GM19043 (cell line): ENCODE data around the gene KCTD20.
"Not testable (repeated sequence)": the region's sequence is repeated elsewhere in the genome, so short reads cannot be mapped to it uniquely, and the experiment has no call there.

ENCODE experiments used
- ATAC-seq: cut with Tn5 transposase; IDR thresholded peaks from one replicate; pipeline ENCODE4 v1.9.1; 2021; ENCODE audit warnings: low read depth; ENCODE audit not compliant: unreplicated experiment

The KCTD20 gene

DNA sequence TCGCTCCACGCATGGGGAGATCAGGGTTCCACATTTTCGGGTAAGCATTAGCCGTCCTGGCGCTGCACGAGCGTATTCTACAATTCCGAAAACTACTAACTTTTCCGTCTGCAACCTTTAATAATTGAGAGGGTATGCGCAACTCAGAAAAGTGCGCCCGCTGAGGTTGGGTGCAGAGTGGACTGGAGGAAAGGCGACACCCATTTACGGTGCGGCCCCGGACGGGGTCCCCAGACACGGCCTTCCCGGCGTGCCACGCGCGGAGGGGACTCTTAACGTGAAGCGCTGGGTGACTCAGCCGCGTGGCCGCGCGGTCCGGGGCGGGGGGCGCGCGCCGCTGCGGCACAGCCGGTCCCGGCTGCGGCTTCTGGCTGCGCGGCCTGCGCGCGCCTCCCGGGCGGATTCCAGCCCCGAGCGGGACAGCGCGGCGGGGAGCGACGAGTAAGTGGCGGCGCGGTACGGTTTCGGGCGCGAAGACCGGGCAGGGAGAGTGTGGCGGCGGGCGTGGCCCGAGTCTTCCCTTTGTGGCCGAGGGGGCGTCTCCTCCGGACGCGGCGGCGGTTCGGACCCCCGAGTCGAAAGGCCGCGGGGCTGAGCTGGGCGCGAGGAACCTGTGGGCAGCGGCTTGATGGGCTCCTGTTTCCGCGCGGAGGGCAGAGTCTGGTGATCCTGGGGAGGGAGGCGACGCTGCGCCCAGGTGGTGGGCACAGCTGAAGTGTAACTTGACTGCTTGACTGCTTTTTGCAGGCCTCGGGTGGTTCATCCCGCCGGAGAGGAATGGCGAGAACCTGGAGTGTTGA lies at the start of gene KCTD20, which contains the start of gene PXT1:
Gene KCTD20 (plus strand): TSS at position 330 of the 800 bp plus-strand sequence. CDS start 27,098 bp downstream, outside the sequence.
Gene PXT1 (minus strand): TSS at position 184 of the 800 bp plus-strand sequence. CDS start 16,772 bp downstream, outside the sequence.
- ATAC-seq, result peak; percentile 77

DNA sequence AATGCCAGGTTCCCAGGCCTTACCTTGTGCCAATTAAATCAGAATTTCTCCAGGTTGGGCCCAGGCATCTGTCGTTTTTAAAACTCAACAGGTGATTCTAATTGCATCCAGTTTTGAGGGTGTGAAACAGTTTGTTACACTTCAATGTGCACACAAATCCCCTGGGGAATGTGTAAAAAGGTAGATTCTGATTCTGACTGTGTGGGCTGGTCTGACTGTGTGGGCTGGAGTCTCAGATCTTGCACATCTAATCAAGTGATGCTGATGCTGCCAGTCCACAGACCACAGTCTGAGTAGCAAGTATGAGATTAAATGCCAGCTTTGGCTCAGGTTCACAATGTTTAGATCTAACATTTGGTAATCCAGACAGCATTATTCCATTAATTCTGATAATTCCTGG lies 42.8 kb upstream of the KCTD20 start:
- ATAC-seq, result no peak

DNA sequence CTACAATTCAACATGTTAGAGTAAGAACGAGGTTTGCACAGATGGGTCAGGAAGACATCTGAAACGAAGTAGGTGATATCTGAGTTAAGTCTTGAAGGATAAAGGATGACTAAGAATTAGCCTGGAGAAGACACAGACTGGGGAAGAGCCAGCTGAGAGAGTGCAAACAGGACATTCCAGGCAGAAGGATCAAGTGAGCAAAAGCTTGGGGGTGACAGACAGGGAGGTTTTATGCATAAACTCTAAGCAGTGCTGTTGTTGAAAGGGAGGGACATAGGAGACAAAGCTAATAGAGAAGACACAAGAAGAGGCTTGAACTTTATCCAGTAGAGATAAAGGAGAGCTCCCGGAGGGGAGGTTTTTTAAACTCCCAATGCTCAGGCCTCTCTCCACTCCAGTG lies 40.3 kb upstream of the KCTD20 start:
- ATAC-seq, result no peak

DNA sequence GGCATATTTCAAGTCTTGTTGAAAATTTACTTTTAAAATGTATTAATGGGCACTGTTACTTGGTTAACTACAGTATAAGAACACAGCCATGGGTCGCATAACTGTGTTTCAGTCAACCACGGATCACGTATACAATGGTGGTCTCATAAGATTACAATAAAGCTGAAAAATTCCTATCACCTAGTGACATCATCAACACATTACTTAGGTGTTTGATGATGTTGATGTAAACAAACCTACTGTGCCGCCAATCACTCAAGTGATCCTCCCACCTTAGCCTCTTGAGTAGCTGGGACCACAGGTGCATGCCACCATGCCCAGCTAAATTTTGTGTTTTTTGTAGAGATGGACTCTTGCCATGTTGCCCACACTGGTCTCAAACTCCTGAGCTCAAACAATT lies 38.6 kb upstream of the KCTD20 start:
- no peak for ATAC-seq

DNA sequence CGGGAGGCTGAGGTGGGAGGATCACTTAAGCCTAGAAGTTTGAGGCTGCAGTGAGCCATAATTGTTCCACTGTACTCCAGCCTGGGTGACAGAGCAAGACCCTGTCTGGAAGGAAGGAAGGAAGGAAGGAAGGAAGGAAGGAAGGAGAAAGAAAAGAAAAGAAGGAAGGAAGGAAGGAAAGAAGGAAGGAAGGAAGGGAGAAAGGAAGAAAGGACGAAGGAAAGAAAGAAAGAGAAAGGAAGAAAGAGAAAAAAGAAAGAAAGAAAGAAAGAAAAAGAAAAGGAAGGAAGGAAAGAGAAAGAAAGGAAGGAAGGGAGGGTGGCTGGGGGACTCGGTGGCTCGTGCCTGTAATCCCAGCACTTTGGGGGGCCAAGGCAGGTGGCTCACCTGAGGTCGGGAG lies 33.1 kb upstream of the KCTD20 start:
- ATAC-seq, result not testable (repeated sequence)

DNA sequence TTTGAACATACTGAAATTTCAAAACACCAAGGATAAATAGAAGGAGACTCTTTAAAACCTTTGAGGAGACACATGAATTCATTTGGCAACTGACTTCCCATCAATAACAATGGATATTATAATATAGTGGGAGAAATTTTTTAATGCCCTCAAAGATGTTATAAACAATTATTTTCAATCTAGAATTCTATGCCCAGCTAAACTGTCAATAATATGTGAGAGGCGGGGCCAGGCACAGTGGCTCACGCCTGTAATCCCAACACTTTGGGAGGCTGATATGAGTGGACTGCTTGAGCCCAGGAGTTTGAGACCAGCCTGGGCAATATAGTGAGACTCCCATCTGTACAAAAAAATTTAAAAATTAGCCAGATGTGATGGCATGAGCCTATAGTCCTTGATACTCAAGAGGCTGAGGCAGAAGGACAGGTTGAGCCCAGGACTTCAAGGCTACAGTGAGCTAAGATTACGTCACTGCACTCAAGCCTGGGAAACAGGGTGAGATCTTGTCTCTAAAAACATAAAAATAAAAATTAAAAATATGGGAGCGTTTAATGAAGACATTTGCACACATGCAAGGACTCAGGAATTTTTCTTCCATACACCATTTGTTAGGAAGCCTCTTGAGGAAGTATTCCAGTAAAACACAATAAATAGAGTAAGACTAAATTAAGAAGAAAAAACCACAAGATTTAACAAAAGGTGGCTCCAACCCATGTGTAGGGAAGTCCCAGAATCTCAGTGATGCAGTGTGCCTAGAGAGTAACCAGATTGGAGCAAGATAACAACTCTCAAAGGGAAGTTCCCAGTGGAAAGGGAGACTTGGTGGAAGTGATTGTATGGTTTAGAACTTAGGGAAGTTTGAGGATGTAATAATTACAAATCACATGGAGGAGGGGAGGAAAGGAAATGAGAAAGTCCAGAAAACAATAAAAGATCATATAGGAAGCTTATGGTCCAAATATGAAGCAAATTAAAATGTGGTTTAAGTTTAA lies 29.0 kb upstream of the KCTD20 start:
- ATAC-seq, result no peak

DNA sequence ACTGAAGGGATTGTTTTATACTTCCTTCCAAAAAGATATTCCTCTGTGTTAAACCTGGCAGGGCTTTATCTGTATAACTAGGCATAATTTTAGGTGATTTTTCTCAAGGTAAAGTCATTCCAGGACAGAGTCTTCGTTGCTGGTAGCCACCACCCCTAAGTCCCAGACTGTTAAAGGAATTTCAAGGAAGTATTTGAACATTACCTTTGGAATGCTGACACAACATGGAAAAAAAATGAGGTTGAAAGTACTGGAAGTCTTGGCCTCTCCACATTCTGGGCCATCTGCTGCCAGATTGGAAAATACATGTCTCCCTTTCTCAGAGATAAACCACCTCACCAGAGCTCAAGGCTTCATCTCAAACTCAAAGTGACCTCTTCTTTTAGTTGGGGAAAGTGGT lies 28.3 kb upstream of the KCTD20 start:
- no peak for ATAC-seq

DNA sequence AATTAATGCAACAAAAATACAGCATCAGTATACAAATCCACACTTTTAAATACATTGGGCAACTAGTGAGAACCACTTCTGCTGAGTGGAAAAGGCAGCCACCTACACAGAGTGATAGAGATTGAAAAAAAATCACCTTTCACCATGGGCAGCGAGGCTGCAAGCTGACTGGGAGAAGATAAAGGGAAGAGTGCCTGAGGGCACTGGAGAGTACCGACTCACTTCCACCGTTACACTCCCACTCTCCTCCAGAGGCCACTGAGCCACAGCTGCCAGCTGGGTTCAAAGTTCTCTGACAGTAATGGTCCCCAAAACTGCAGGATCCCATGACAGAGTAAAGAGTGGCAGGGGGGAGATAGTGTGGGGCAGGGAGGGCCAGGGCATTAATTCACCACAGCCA lies 24.2 kb upstream of the KCTD20 start:
- ATAC-seq, result no peak

DNA sequence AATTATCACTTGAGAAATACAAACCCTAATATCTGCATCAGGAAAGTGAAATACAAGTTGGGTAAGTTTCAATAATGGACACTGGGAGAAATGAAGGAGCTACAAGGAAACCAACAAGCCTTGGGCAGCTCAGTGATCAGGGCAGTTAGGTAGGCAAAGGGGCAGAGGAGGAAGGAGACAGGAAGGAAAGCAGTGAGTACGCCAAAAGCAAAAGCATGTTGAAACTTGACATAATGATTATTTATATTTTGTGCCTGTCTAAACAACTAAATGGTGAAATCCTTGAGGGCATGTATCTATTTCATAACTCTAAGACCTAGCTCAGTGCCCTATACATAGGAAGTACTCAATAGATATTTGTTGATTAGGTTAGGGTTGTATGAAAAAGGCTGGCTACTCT lies 23.5 kb upstream of the KCTD20 start:
- no peak for ATAC-seq

DNA sequence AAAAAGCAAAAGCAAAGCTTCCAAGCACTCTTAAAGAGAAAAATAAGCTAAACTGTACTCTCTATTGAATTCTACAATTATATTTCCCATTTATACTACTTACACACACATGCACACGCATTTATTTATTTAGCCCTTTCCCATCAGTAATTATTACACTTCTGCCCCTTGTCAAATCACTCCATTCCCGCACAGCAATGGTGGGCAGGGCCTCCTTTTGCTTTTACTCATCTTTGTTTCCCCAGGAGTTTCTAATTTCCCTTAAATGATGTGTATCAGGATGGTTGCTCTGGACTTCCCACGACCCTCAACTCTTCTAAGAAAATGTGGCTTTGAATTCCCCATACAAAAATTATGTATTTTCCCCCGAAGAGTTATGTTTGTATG lies 20.1 kb upstream of the KCTD20 start:
- no peak for ATAC-seq

DNA sequence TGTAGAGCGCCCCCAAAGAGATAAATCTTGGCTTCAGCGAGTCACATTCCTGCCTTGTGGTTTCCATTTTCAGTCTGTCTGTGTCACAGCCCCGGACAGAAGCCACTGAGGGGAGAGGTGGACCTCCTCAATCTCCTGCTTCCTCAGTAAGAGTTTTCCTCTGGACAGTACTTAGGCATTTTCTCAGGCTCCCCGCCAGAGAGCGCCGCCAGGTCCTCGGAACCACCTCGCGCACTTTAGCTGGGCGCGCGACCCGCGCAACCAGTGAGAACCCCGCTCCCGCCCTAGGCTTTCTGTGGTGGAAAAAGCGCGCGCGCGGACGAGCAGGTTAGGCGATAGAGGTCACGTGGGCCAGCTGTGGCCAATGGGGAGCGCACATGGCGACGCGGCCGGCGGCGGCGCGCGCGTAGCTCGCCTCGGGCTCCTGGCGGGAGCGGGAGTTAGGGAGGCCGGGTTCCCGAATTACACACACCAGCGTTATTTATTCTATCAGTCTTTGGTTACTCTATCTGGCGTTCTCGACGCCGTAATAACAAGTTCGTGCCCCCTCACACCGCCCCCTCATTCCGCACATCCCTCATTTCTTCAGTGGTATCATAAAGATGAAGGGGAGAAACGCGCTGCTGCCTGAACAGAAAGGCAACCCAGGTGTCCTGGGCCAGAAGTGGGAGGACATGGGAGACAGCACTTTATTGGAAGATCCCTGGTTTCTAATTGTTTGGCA lies 19.5 kb upstream of the KCTD20 start:
- peak; percentile 91 for ATAC-seq

DNA sequence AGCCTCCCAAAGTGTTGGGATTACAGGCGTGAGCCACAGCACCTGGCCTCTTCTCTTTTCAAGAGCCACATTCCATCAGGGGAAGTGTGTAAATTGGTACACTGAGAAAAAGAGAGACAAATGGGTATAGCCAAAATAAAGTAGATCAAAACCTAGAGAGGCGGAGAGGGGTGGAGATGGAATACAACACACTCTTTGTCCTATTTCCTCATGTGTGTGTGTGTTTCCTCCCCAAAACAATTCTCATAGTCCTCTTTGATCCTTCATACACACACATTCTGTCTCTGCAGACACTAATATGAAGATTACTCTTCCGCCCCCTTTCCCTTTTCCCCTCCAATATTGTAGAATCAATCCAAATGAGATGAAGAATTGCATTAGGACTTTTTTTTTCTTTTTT lies 16.2 kb upstream of the KCTD20 start:
- ATAC-seq, result no peak

DNA sequence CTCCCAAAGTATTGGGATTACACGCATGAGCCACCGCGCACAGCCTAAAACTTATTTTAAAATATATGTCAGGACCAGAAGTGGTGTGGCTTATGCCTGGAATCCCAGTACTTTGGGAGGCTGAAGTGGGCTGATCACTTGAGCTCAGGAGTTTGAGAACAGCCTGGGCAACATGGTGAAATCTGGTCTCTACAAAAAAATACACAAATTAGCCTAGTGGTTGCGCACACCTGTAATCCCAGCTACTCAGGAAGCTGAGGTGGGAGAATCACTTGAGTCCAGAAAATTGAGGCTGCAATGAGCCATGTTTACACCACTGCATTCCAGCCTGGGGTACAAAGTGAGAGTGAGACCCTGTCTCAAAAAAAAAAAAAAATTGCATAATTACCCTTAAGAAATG lies 13.9 kb upstream of the KCTD20 start:
- no peak for ATAC-seq

DNA sequence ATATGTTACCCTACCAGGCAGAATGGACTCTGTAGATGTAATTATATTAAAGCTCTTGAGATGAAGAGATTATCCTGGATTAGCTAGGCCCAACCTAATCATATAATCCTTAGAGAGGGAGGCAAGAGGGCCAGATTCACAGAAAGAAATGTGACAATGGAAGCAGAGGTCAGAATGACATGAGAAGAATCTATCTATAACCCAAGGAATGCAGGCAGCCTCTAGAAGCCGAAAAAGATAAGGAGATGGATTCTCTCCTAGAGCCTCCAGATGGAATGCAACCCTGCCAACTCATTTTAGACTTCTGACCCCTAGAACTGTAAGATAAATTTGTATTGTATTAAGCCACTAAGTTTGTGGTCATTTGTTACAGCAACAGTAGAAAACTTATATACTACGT lies 12.4 kb upstream of the KCTD20 start:
- ATAC-seq, result no peak

DNA sequence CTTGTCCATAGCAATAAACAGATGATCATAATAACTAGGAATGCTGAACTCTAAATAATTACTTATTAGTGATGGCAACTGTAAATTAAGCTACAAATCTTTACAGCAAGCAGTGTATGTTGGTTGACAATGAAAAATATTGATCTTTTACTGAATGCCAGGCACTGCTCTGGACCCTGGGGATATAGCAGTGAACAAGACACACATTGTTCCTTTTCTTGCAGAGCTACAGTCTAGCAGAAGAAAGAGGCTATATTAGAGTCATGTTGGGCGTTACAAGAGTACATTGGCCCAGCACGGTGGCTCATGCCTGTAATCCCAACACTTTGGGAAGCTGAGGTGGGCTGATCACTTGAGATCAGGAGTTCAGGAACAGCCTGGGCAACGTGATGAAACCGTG lies 11.6 kb upstream of the KCTD20 start:
- ATAC-seq, result no peak

DNA sequence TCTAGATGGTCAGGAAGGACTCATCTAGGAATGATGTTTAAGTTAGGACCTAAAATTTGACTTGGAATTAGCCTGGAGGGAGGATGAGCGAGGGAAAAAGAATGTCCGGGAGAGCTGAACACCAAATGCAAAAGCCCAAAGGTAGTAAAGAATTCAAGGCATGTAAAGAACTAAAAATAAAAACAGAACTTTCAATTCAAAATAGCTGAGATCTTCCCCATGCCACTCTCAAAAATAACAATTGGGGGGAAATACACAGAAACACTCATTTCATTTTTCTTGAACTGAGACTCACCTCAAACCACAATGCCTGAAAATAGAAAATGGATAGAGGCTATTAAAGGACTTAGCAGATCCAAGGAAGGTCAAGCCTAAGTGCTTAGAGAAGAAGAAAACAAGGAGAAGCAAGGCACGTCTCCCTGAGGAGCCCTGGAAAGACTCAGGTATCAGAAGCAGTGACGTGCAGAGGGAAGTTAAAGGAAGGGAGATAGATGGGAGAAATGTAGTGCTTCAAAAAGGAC lies 10.6 kb upstream of the KCTD20 start:
- no peak for ATAC-seq

DNA sequence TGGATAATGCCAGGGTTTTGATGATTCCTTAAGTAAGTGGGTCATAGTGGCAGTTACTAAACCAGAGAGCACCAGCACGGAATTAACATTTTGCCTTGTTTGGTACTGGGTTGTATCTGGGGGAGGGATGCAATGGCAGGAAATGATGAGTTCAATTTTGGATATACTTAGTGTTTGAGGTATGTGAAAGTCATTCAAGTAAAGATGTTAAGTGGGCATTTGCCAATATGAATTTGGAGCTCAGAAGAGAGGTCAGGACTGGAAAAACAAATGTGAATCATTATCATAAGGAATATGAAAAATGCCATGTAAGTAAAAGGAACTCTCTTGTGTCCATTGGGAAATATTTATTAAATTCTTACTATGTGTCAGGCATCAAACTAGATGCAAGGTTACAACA lies 6.3 kb upstream of the KCTD20 start:
- ATAC-seq, result no peak

DNA sequence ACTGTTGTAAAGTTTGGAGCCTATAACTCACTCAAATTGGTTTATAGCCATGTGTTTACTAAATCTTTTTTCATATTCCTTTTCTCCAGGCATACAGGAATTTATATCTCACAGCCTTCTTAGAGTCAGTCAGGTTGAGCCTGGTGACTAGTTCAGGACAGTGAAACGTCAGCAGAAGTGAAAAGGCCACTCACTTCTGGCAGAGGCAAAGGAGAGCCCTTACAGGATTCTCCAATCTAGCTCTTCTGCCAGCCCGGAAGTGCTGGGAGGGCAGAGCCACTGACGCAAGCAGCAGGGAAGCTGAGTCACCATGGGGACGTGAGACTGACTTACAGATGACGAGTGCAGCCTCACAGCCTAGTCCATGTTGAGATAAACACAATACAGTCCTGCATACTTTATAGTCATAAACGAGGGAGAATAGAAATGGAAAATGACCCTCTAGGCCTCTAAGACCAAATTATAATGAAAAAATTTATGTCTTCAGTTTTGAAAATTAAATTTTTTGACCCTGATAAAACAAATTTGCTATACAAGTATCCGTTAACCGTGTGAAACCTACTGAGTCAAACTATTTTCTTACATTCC lies 1.4 kb upstream of the KCTD20 start:
- ATAC-seq, result peak; percentile 55

DNA sequence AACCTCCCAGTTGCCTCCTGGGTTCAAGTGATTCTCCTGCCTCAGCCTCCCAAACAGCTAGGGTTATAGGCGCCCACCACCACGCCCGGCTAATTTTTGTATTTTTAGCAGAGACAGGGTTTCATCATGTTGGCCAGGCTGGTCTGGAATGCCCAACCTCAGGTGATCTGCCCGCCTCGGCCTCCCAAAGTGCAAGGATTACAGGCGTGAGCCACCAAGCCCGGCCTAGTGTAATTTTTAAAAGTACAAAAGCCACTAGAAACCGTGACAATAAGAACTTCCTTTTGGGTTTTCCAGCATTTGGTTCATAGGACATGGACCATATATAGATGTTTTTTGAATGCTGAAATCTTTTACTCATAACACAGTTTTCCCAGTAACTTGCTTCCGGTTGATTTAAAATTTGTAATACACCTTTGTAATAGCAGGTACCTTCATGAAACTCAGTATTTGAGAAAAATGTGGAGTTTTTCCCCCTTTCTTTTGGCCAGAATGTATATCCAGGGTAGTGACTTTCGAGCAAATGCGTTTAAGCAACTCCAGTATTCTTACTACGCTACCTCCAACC lies 613 bp upstream of the KCTD20 start:
- ATAC-seq, result no peak
